T-helper 1 cell (primary cell): Measurements from ENCODE around the gene POU2AF2.

ENCODE experiments used
- DNase-seq, 5 donors: peaks; one replicate each; pipeline ENCODE4 v3.0.0-alpha.2; 2012 to 2020

POU2AF2 gene

DNA sequence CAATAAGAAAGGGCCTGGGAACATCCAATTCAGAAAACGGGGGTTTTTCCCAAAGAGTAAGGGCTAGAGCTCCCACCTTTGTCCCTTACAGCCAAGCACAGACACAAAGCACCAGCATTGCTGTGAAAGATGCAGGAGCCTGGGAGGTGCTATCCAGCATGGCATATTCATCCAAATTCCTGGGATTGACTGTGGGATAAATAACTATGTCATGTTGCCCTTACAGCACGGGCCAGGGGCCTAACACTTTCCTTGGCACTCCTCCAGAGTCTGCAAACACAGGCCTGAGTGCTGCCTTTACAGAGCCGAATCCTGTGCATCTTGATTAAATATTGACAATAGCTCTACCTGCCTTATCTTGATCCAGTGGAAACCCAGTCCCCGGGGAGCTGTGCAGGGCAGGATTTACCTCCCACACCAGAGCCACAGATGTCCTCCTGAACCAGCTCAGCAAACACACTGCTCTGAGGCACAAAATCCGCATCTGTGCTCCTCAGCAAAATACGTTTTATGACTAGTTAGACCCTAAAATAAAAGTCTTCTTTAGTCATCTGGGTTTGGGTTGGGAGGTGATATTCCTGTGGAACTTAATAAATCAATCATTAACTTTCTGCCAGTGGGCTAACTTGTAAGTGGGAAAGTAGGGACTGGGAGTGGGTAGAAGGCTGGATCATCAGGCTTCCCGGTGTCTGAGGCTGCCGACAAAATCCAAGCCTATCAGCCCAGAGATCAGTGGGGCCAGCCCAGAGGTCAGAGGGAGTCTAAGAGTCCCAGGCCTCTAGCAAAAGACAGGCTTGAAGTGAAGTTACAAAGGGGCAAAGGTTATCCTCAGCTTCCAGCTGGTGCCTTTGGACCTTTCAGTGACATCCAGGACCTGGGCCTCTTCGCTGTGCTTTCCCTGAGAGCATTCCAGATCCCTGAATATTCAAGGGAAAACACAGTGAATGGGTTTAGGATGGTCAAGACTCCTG, 89.3 kb downstream of the POU2AF2 start:
- no peak for DNase-seq

DNA sequence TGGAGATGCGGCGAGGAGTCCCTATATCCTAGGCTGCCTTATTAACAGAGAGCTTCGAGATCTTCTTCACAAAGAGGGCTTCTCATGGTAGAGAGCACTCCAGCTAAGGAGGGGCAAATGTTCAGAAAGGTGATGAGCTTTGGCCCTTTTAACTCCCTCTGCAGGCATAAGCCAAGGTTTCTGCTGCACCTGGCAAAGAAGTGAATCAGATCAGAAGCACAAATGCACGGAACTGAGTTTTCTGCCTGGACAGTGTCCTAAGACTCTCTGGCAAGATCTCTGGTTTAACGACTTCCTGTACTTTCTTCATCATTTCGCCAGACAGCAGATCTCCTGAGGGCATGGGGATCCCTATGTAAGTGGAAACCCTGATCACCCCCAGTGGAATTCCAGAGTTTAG, 90.0 kb downstream of the POU2AF2 start:
- no peak for DNase-seq
